HG03196 (cell line): ENCODE measurements around the gene CD163L1.
"Not testable (repeated sequence)": the region's sequence is repeated elsewhere in the genome, so short reads cannot be mapped to it uniquely, and the experiment has no call there.

ENCODE experiments used
- ATAC-seq: cut with Tn5 transposase; IDR thresholded peaks from one replicate; pipeline ENCODE4 v1.9.1; 2021; ENCODE audit not compliant: unreplicated experiment

The CD163L1 gene

DNA sequence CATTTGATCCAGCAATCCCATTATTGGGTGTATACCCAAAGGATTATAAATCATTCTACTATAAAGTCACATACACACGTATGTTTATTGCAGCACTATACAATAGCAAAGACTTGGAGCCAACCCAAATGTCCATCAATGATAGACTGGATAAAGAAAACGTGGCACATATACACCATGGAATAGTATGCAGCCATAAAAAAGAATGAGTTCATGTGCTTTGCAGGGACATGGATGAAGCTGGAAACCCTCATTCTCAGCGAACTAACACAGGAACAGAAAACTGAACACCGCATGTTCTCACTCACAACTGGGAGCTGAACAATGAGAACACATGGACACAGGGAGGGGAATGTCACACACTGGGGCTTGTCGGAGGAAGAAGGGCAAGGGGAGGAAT lies 106.2 kb downstream of the CD163L1 start:
- not testable (repeated sequence) for ATAC-seq

DNA sequence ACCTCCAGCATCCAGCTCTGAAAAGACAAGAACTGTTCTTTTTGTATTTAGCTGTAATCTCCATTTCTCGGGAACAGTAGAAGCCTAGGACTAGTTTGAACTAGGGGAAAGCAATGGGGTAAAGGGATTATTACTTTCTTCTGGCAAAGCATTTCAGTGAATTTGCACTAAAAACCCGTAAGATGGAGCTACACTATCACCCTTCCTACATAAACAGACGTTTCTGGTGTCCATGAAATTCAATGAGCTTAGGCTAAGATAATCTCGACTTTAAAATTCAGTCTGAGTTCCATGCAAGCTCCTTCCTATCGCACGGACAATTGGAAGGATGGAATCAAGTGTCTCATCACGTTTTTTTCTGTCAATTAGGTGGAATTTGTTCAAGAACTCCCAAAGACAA lies 116.0 kb downstream of the CD163L1 start:
- ATAC-seq: no peak

GRCh38 chr12:7324176-7324575 lies 119.8 kb downstream of the CD163L1 start:
- ATAC-seq: no peak

- ATAC-seq: no peak
Observed at GRCh38 chr12:7322599-7322998, 121.4 kb downstream of the CD163L1 start.

GRCh38 chr12:7321624-7322023 lies 122.3 kb downstream of the CD163L1 start:
- no peak for ATAC-seq

DNA sequence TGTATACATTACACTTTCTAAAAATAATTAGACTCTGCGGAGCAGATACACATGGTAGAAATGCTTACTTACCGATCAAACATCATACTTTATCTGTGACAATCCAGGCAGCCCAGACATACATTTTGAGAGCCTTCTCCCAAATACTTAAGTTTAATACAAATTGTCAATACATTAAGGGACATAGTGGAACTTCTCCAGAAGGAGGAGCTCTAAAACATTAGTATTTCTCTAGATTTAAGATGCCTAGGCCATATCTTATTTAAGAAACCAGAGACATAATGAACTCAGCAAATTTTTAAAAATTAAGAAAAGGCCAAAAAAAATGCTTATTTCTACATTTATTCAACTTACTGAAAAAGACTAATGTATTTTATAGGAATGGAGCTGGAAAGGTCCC lies 124.0 kb downstream of the CD163L1 start:
- no peak for ATAC-seq

GRCh38 chr12:7310070-7310469 lies 133.9 kb downstream of the CD163L1 start:
- ATAC-seq: no peak
